ENCODE data around the gene NDOR1.

Gene NDOR1

GRCh38 chr9:137181680-137182079 lies 23.8 kb upstream of the NDOR1 start:
- H3K4me3 ChIP-seq (ENCODE audit: low read length) = no peak overlapping the region
- no peaks in the 10 kb centered on the region; the same call in 1 of the 2 replicates for H4K20me1 ChIP-seq (ENCODE audit: insufficient read depth, low read length)
- no peaks in the 10 kb centered on the region for H3K9me3 ChIP-seq (ENCODE audit: insufficient read depth, low read length)
- H3K79me2 ChIP-seq (ENCODE audit: low read length) = peaks cover 10% of the 10 kb centered on the region
- H2AFZ ChIP-seq (ENCODE audit: low read depth, low read length) = no peak overlapping the region
- H3K9ac ChIP-seq (ENCODE audit: low read length) = no peak overlapping the region
- peaks cover 38% of the 10 kb centered on the region for H3K36me3 ChIP-seq (replicated peaks; ENCODE audit: low read depth, low read length)
- no peak for TF ChIP-seq EZH2phosphoT487 (IDR thresholded peaks at IDR 0.05; ENCODE audit: low read depth)
- TF ChIP-seq, protein P1, sequence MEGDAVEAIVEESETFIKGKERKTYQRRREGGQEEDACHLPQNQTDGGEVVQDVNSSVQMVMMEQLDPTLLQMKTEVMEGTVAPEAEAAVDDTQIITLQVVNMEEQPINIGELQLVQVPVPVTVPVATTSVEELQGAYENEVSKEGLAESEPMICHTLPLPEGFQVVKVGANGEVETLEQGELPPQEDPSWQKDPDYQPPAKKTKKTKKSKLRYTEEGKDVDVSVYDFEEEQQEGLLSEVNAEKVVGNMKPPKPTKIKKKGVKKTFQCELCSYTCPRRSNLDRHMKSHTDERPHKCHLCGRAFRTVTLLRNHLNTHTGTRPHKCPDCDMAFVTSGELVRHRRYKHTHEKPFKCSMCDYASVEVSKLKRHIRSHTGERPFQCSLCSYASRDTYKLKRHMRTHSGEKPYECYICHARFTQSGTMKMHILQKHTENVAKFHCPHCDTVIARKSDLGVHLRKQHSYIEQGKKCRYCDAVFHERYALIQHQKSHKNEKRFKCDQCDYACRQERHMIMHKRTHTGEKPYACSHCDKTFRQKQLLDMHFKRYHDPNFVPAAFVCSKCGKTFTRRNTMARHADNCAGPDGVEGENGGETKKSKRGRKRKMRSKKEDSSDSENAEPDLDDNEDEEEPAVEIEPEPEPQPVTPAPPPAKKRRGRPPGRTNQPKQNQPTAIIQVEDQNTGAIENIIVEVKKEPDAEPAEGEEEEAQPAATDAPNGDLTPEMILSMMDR (IDR thresholded peaks at IDR 0.05; ENCODE audit: low read depth, low read length) = no peak
- no peak overlapping the region for H3K4me2 ChIP-seq (ENCODE audit: low read length)
- H3K4me1 ChIP-seq (ENCODE audit: low read length) = no peaks in the 10 kb centered on the region; the same call in 1 of the 2 replicates
- no peak overlapping the region for H3K27ac ChIP-seq (ENCODE audit: low read length)
- no peaks in the 10 kb centered on the region for H3K27me3 ChIP-seq (ENCODE audit: low read depth, low read length)

DNA sequence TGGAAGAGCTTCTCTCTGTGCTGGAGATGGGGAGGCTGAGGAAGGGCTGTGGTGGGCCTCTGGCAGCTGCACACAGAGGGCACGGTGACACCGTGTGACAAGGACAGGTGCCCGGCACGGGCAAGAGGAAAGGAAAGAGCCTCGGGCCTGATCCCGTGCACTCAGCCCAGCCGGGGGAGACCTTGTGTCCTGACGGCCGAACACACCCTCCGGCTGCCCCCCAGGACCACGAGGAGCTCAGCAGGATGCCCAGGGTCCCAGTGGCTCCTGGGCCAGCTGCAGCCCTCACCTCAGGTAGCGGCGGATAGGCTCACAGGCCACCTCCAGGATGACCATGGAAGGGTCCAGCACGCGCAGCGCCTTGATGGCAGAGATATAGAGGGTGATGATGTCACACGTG lies 22.7 kb upstream of the NDOR1 start:
- no peak overlapping the region for H2AFZ ChIP-seq (ENCODE audit: low read depth, low read length)
- no peak overlapping the region for H3K9ac ChIP-seq (ENCODE audit: low read length)
- no peak overlapping the region for H3K4me3 ChIP-seq (ENCODE audit: low read length)
- H3K9me3 ChIP-seq (ENCODE audit: insufficient read depth, low read length) = no peaks in the 10 kb centered on the region
- no peaks in the 10 kb centered on the region for H4K20me1 ChIP-seq (ENCODE audit: insufficient read depth, low read length)
- no peak overlapping the region for H3K4me2 ChIP-seq (ENCODE audit: low read length)
- H3K4me1 ChIP-seq (ENCODE audit: low read length) = peaks cover 10% of the 10 kb centered on the region
- no peak for TF ChIP-seq EZH2phosphoT487 (IDR thresholded peaks at IDR 0.05; ENCODE audit: low read depth)
- TF ChIP-seq, protein P1 (IDR thresholded peaks at IDR 0.05; ENCODE audit: low read depth, low read length) = no peak
- no peak overlapping the region for H3K27ac ChIP-seq (ENCODE audit: low read length)
- peaks cover 21% of the 10 kb centered on the region for H3K79me2 ChIP-seq (ENCODE audit: low read length)
- no peaks in the 10 kb centered on the region for H3K27me3 ChIP-seq (ENCODE audit: low read depth, low read length)
- peaks cover 34% of the 10 kb centered on the region for H3K36me3 ChIP-seq (replicated peaks; ENCODE audit: low read depth, low read length)

GRCh38 chr9:137183980-137184595 lies 21.4 kb upstream of the NDOR1 start:
- no peak overlapping the region for H3K4me3 ChIP-seq (ENCODE audit: low read length)
- TF ChIP-seq EZH2phosphoT487 (IDR thresholded peaks at IDR 0.05; ENCODE audit: low read depth) = no peak
- TF ChIP-seq, protein P1 (IDR thresholded peaks at IDR 0.05; ENCODE audit: low read depth, low read length) = no peak
- no peaks in the 10 kb centered on the region for H4K20me1 ChIP-seq (ENCODE audit: insufficient read depth, low read length)
- H2AFZ ChIP-seq (ENCODE audit: low read depth, low read length) = no peak overlapping the region
- H3K36me3 ChIP-seq (replicated peaks; ENCODE audit: low read depth, low read length) = peaks cover 29% of the 10 kb centered on the region
- H3K27ac ChIP-seq (ENCODE audit: low read length) = no peak overlapping the region
- H3K4me1 ChIP-seq (ENCODE audit: low read length) = peaks cover 10% of the 10 kb centered on the region
- peaks cover 29% of the 10 kb centered on the region for H3K79me2 ChIP-seq (ENCODE audit: low read length)
- no peaks in the 10 kb centered on the region for H3K9me3 ChIP-seq (ENCODE audit: insufficient read depth, low read length)
- H3K27me3 ChIP-seq (ENCODE audit: low read depth, low read length) = no peaks in the 10 kb centered on the region
- no peak overlapping the region for H3K4me2 ChIP-seq (ENCODE audit: low read length)
- no peak overlapping the region for H3K9ac ChIP-seq (ENCODE audit: low read length)

DNA sequence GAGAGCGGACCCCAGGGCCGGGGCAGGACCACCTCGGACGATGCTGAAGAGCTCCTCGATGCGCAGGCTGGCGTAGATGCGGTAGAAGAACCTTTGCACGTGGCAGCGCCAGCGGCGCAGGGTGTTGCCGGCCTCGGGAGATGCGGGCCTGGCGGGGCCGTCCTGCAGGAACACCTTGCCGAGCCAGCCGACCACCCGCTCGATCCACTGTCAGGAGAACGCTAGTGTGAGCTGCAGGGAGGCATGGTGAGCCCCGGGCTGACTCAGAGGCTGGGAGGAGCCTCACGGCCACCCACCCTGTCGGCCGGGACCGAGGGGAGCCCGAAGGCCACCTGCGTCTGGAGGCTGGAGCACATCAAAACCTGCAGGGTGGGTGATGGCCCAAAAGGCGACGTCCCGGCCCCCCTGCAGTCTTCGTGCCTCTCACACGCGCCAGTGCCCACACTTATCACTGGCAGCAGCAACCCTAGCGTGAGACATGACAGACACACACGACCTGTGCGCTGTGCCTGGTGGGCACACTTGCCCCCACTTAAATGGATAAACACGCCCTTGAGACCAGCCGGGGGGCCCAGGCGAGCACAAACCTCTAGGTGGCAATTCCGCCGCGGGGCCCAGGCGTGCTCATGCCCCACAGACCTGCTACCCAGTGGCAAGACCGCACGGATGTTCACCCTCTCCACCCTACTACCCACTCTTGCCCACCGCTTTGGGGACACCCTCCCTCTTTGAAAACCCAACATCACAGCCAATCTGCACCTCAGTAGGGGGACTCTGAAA lies 20.4 kb upstream of the NDOR1 start:
- Histone ChIP-seq H3K4me2 (ENCODE audit: low read length) (no peak overlapping the region), H3K27ac (ENCODE audit: low read length) (no peak overlapping the region), H4K20me1 (ENCODE audit: insufficient read depth, low read length) (no peaks in the 10 kb centered on the region), H3K9me3 (ENCODE audit: insufficient read depth, low read length) (no peaks in the 10 kb centered on the region), H3K4me1 (ENCODE audit: low read length) (peaks cover 16% of the 10 kb centered on the region), H3K79me2 (ENCODE audit: low read length) (peaks cover 39% of the 10 kb centered on the region), H3K4me3 (ENCODE audit: low read length) (no peak overlapping the region), H2AFZ (ENCODE audit: low read depth, low read length) (no peak overlapping the region), H3K27me3 (ENCODE audit: low read depth, low read length) (no peaks in the 10 kb centered on the region), H3K9ac (ENCODE audit: low read length) (no peak overlapping the region), H3K36me3 (replicated peaks; ENCODE audit: low read depth, low read length) (peaks cover 28% of the 10 kb centered on the region)
- no peak for TF ChIP-seq EZH2phosphoT487 (IDR thresholded peaks at IDR 0.05; ENCODE audit: low read depth)
- TF ChIP-seq, protein P1 (IDR thresholded peaks at IDR 0.05; ENCODE audit: low read depth, low read length) = no peak
